IPS-15b (cell line): ENCODE results near the gene RAB2B.

Source experiments
- H3K27me3 ChIP-seq: one replicate; pipeline ENCODE4 v1.6.1; 2013; ENCODE audit warnings: low read length; ENCODE audit not compliant: control insufficient read depth, insufficient read depth
- H3K36me3 ChIP-seq: one replicate; pipeline ENCODE4 v1.6.1; 2013; ENCODE audit warnings: low read length; ENCODE audit not compliant: control insufficient read depth, insufficient read depth
- H3K4me1 ChIP-seq: one replicate; pipeline ENCODE4 v1.6.1; 2013; ENCODE audit warnings: mild to moderate bottlenecking, low read length; ENCODE audit not compliant: control insufficient read depth, insufficient read depth
- H3K4me3 ChIP-seq: one replicate; pipeline ENCODE4 v1.5.1; 2013; ENCODE audit warnings: low read depth, low read length
- H3K9ac ChIP-seq: one replicate; pipeline ENCODE4 v1.6.1; 2013; ENCODE audit warnings: low read depth, mild to moderate bottlenecking, low read length
- H3K9me3 ChIP-seq: one replicate; pipeline ENCODE4 v1.6.1; 2013; ENCODE audit warnings: mild to moderate bottlenecking, low read length; ENCODE audit not compliant: control insufficient read depth, insufficient read depth

The RAB2B gene

GRCh38 chr14:21509432-21510143, 32.8 kb upstream of the RAB2B start:
- Histone ChIP-seq H3K9ac (peak overlapping the region; percentile 17), H3K9me3 (no peaks in the 10 kb centered on the region), H3K27me3 (no peaks in the 10 kb centered on the region), H3K4me1 (peaks cover 10% of the 10 kb centered on the region), H3K36me3 (peaks cover 2% of the 10 kb centered on the region), H3K4me3 (peak overlapping the region; percentile 100)

- Histone ChIP-seq H3K4me3 (no peak overlapping the region), H3K9me3 (no peaks in the 10 kb centered on the region), H3K9ac (no peak overlapping the region), H3K27me3 (no peaks in the 10 kb centered on the region), H3K36me3 (peaks cover 12% of the 10 kb centered on the region), H3K4me1 (peaks cover 4% of the 10 kb centered on the region)
Measured at GRCh38 chr14:21506557-21506956, 29.8 kb upstream of the RAB2B start.

DNA sequence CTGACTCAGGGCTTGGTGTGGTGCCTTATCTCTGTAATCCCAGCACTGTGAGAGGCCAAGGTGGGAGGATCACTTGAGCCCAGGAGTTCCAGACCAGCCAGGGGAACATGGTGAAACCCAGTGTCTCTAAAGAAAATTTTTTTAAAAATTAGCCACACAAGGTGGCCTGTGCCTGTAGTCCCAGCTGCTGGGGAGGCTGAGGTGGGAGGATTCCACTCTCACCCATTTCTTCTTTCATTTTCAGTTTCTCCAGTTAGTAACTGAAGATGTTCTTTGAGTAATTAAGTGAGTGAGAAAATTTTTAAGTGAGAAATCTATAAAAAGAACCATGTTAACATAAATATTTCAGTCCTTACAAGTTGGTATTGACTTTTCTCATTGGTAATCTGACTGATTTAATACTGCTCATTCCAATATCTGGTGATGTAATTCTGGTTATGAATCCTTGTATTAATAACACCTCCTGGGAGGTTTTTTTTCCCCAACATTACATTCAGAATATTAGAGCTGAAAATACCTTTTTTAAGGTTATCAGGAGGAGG, 28.3 kb upstream of the RAB2B start:
- Histone ChIP-seq H3K9ac (no peak overlapping the region), H3K4me3 (no peak overlapping the region), H3K4me1 (peaks cover 3% of the 10 kb centered on the region), H3K9me3 (no peaks in the 10 kb centered on the region), H3K36me3 (peaks cover 21% of the 10 kb centered on the region), H3K27me3 (no peaks in the 10 kb centered on the region)

DNA sequence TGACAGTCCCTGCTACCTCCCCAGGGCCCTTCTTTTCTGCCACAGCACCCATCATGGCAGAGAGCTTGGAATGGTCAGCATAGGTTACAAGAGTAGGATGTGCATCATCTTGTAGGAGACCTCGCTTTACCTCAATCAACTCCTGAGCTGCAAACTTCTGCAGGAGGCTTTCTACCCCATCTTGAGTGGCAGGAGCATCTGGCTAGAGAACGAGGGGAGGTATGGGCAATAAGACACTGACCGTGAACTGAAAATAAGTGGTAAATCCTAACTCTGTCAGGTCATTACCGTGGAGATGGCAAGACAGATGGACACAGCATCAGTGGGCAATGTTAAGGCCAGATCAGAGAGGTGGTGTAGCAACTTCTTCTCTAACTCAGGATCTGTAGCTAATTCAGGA, 26.6 kb upstream of the RAB2B start:
- no peaks in the 10 kb centered on the region for H3K27me3 ChIP-seq
- H3K9me3 ChIP-seq: no peaks in the 10 kb centered on the region
- H3K4me1 ChIP-seq: peaks cover 3% of the 10 kb centered on the region
- H3K9ac ChIP-seq: no peak overlapping the region
- peaks cover 32% of the 10 kb centered on the region for H3K36me3 ChIP-seq
- H3K4me3 ChIP-seq: no peak overlapping the region

DNA sequence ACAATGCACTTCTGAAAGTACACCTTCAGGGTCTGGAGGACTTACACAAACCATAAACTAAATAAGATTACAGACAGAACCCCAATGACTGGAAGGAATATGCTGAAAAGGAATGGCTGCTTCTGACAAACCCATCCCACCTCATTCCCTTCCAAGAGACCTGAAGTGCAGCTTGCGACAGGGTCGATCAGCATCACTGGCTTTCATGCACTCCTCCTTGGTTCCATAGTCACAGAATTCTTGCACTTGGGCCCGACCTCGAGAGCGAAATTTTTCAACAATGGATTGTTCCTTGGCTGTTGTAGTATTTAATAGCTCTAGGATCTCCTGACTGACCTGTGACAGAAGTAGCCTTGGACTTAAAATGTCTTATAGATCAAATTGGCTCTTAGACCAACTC, 24.8 kb upstream of the RAB2B start:
- H3K27me3 ChIP-seq: no peaks in the 10 kb centered on the region
- peaks cover 3% of the 10 kb centered on the region for H3K4me1 ChIP-seq
- H3K4me3 ChIP-seq: no peak overlapping the region
- no peaks in the 10 kb centered on the region for H3K9me3 ChIP-seq
- H3K36me3 ChIP-seq: peaks cover 43% of the 10 kb centered on the region
- H3K9ac ChIP-seq: no peak overlapping the region

DNA sequence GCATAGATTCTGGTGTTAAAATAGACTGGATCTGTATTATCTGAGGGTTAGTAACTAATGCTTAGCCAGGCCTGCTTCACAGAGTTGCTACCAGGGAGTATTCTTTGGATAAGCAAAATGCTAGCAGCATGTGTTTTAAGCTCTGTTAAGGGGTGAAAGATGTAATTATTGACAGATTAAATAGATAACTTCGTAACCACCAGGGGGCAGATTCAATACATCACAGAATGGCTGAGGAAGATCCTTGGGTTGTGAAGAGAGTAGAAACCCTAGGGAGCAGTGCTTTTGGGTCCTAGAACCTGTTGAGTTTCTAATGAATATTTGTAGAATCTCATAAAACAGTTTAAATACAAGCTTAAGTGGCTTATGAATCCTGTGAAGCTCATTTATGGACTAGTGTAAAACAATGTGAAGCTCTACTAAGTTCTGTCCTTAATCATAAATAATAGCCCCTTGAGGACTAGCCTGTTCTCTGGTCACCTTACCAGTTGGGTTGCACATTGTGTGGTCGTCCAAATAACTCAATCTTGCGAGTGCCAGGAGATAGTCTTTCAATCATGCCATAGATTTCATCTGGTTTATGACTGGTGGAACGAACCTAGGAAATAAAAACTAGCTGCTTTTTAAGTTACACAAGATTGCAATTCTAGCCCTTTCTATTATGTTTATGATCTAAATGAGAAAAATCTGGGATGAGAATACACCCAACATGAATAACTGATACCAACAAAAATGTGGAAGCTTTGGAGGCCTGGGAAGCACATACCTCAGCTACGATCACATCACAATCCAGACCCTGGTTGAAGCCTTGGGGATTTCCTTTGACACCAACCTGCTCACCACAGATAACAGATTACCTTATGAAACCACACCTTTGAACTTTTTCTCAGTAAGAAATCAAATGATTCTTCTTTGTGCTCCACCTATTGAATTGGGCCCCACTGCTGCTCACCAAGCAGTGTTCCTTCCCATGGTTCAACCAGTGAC, 22.1 kb upstream of the RAB2B start:
- no peak overlapping the region for H3K9ac ChIP-seq
- H3K36me3 ChIP-seq: peaks cover 58% of the 10 kb centered on the region
- no peaks in the 10 kb centered on the region for H3K27me3 ChIP-seq
- H3K4me3 ChIP-seq: no peak overlapping the region
- H3K4me1 ChIP-seq: peaks cover 5% of the 10 kb centered on the region
- H3K9me3 ChIP-seq: no peaks in the 10 kb centered on the region

- no peaks in the 10 kb centered on the region for H3K27me3 ChIP-seq
- H3K4me1 ChIP-seq: peaks cover 5% of the 10 kb centered on the region
- no peak overlapping the region for H3K9ac ChIP-seq
- no peaks in the 10 kb centered on the region for H3K9me3 ChIP-seq
- H3K4me3 ChIP-seq: no peak overlapping the region
- peaks cover 56% of the 10 kb centered on the region for H3K36me3 ChIP-seq
Measured at GRCh38 chr14:21496453-21496852, 19.7 kb upstream of the RAB2B start.

DNA sequence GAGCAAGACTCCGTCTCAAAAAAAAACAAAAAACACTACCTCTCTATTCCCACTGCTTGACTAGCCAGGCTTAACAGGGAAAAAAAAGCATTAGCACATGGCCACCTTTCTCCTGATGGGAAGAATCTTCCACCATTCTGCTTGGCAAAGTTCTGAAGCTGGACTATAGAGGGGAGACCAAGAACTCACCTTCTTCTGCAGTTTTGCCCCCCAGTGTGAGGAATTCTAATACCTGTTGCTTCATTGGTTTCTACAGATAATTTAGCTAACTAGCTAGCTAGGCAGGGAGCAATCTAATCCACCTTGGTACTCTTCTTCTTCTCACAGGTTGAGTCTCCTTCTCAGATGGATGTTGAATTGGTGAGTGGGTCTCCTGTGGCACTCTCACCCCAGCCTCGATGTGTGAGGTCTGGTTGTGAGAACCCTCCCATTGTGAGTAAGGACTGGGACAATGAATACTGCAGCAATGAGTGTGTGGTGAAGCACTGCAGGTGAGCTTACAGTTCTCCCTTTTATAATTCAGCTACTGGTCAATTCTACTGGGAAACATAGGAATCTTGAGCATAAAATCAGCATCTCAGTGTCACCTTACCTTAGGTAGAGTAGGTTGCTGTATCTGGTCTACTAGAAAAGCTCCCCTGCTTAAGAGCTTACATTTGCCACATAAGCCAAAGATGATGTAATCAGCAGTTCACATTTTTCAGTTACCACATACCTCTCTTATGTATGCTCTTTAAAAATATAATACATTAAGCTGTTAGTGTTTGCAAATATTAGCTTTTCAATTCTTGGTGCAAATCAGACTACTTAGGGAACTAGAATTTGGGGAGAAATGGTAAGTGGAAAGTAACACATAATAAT, 18.4 kb upstream of the RAB2B start:
- Histone ChIP-seq H3K27me3 (no peaks in the 10 kb centered on the region), H3K9ac (no peak overlapping the region), H3K36me3 (peaks cover 51% of the 10 kb centered on the region), H3K4me3 (no peak overlapping the region), H3K4me1 (peaks cover 5% of the 10 kb centered on the region), H3K9me3 (no peaks in the 10 kb centered on the region)

DNA sequence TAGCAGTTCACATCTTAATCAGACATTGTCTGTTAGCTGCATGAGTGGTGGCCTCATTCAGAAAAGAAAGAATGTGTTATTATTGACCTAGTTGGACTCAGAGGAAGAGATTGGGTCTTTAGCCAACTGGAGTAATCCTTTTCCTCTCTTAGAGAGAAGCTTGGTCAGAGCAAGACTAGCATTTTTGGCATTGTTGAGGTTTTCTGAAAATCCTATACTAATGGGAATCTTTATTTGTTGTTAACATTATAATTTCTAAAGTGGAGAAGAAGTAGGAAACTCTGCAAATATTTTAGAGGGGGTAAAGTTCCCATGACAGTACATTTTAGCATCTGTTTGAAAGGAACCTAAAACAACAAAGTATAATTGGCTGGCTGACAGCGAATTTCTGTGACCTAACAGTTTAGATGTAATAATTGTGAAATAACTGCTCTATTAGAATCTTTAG, 9.9 kb upstream of the RAB2B start:
- H3K9ac ChIP-seq: no peak overlapping the region
- no peaks in the 10 kb centered on the region for H3K27me3 ChIP-seq
- no peak overlapping the region for H3K4me3 ChIP-seq
- no peaks in the 10 kb centered on the region for H3K9me3 ChIP-seq
- H3K4me1 ChIP-seq: no peaks in the 10 kb centered on the region
- H3K36me3 ChIP-seq: peaks cover 3% of the 10 kb centered on the region

- no peaks in the 10 kb centered on the region for H3K9me3 ChIP-seq
- peak overlapping the region; percentile 92 for H3K9ac ChIP-seq
Measured at GRCh38 chr14:21476523-21476924, 235 bp downstream of the RAB2B start.

More at GRCh38 chr14:21476523-21476924, 235 bp downstream of the RAB2B start:
- H3K4me1 ChIP-seq: peaks cover 3% of the 10 kb centered on the region
- peaks cover 4% of the 10 kb centered on the region for H3K36me3 ChIP-seq
- peak overlapping the region; percentile 98 for H3K4me3 ChIP-seq
- H3K27me3 ChIP-seq: no peaks in the 10 kb centered on the region
